SHP77 (cell line): ENCODE results near the gene KCTD13.
"Not testable (repeated sequence)": the region's sequence is repeated elsewhere in the genome, so short reads cannot be mapped to it uniquely, and the experiment has no call there.

ENCODE experiments used
- DNase-seq, 2 experiments: peaks; one replicate each; lab custom pipeline; 2025; lab: John Stamatoyannopoulos, UW

KCTD13 gene

GRCh38 chr16:29943846-29944799 is 18.1 kb upstream of the KCTD13 start:
- peak; percentile 61 to 65 for DNase-seq

- DNase-seq, result no peak
Observed at GRCh38 chr16:29940656-29941055, 14.6 kb upstream of the KCTD13 start.

- not testable (repeated sequence) for DNase-seq
Observed at GRCh38 chr16:29931750-29932149, 5.7 kb upstream of the KCTD13 start.

- peak in 1 of 2 experiments; percentile 34 for DNase-seq
Observed at GRCh38 chr16:29927070-29927905, 1.3 kb upstream of the KCTD13 start.

- peak in 1 of 2 experiments; percentile 65 for DNase-seq
Observed at GRCh38 chr16:29926711-29927052, 656 bp upstream of the KCTD13 start.

- DNase-seq, result no peak
Observed at GRCh38 chr16:29925105-29925756, 795 bp downstream of the KCTD13 start.

GRCh38 chr16:29922986-29923501 is 3.0 kb downstream of the KCTD13 start:
- no peak for DNase-seq

GRCh38 chr16:29922326-29922725 is 3.7 kb downstream of the KCTD13 start:
- DNase-seq, result no peak

- no peak for DNase-seq
Observed at GRCh38 chr16:29921034-29921385, 5.0 kb downstream of the KCTD13 start.

GRCh38 chr16:29920288-29921033 is 5.6 kb downstream of the KCTD13 start:
- no peak for DNase-seq

- no peak for DNase-seq
Observed at GRCh38 chr16:29916979-29917378, 9.0 kb downstream of the KCTD13 start.

- DNase-seq, result no peak
Observed at GRCh38 chr16:29915590-29916247, 10.3 kb downstream of the KCTD13 start.

GRCh38 chr16:29913514-29913913 is 12.5 kb downstream of the KCTD13 start:
- DNase-seq, result no peak

- DNase-seq, result peak in 1 of 2 experiments; percentile 46
Observed at GRCh38 chr16:29912087-29912486, 13.9 kb downstream of the KCTD13 start.

GRCh38 chr16:29911676-29912010 is 14.4 kb downstream of the KCTD13 start:
- DNase-seq, result no peak

GRCh38 chr16:29910819-29911675 is 15.0 kb downstream of the KCTD13 start:
- DNase-seq, result no peak

- not testable (repeated sequence) for DNase-seq
Observed at GRCh38 chr16:29909851-29910250, 16.2 kb downstream of the KCTD13 start.

GRCh38 chr16:29909391-29909790 is 16.6 kb downstream of the KCTD13 start:
- no peak for DNase-seq

GRCh38 chr16:29908719-29909220 is 17.3 kb downstream of the KCTD13 start:
- DNase-seq, result no peak

GRCh38 chr16:29907973-29908372 is 18.1 kb downstream of the KCTD13 start:
- DNase-seq, result no peak
